GM12872 (cell line): Measurements from ENCODE around the gene PDHA1.

ENCODE experiments used
- CTCF ChIP-seq: IDR thresholded peaks from 3 replicates; pipeline ENCODE4 v1.5.1; 2011; ENCODE audit warnings: low read depth, mild to moderate bottlenecking, low read length, moderate library complexity; ENCODE audit not compliant: insufficient read depth

PDHA1 gene

GRCh38 chrX:19361701-19362100 is 18.0 kb downstream of the PDHA1 start:
- no peak for TF ChIP-seq CTCF

- no peak for TF ChIP-seq CTCF
Observed at GRCh38 chrX:19368576-19368975, 24.8 kb downstream of the PDHA1 start.

- TF ChIP-seq CTCF, result no peak
Observed at GRCh38 chrX:19370061-19370460, 26.3 kb downstream of the PDHA1 start.

- peak; percentile 72 for TF ChIP-seq CTCF
Observed at GRCh38 chrX:19372170-19372546, 28.4 kb downstream of the PDHA1 start.

- TF ChIP-seq CTCF, result no peak
Observed at GRCh38 chrX:19372547-19373331, 29.0 kb downstream of the PDHA1 start.

GRCh38 chrX:19373351-19373891 is 29.7 kb downstream of the PDHA1 start:
- TF ChIP-seq CTCF, result no peak

GRCh38 chrX:19375546-19375945 is 31.8 kb downstream of the PDHA1 start:
- TF ChIP-seq CTCF, result no peak
